T-helper 1 cell treated with Interleukin-12 subunit alpha and Interleukin-12 subunit beta and Interleukin-4 antibody, amounts not matched to agents 30 μg/mL and 1 μg/mL, for 36 hours (primary cell): ENCODE measurements around the gene SRC.
A peak's percentile ranks its signal among the peaks of the same experiment; 100 is the strongest.

Source experiments
- H3K27ac Mint-ChIP-seq: one replicate; pipeline ENCODE4 v1.8.0; 2021; ENCODE audit warnings: mild to moderate bottlenecking, mixed read lengths
- H3K27me3 Mint-ChIP-seq: one replicate; pipeline ENCODE4 v1.8.0; 2021; ENCODE audit warnings: low read depth, mixed read lengths
- H3K36me3 Mint-ChIP-seq: one replicate; pipeline ENCODE4 v1.8.0; 2021; ENCODE audit warnings: low read depth, mixed read lengths
- H3K4me1 Mint-ChIP-seq: one replicate; pipeline ENCODE4 v1.8.0; 2021; ENCODE audit warnings: low read depth, mixed read lengths
- H3K4me3 Mint-ChIP-seq: one replicate; pipeline ENCODE4 v1.8.0; 2021; ENCODE audit warnings: mild to moderate bottlenecking, moderate library complexity, mixed read lengths
- H3K9me3 Mint-ChIP-seq: one replicate; pipeline ENCODE4 v1.8.0; 2021; ENCODE audit warnings: mixed read lengths

Gene SRC

DNA sequence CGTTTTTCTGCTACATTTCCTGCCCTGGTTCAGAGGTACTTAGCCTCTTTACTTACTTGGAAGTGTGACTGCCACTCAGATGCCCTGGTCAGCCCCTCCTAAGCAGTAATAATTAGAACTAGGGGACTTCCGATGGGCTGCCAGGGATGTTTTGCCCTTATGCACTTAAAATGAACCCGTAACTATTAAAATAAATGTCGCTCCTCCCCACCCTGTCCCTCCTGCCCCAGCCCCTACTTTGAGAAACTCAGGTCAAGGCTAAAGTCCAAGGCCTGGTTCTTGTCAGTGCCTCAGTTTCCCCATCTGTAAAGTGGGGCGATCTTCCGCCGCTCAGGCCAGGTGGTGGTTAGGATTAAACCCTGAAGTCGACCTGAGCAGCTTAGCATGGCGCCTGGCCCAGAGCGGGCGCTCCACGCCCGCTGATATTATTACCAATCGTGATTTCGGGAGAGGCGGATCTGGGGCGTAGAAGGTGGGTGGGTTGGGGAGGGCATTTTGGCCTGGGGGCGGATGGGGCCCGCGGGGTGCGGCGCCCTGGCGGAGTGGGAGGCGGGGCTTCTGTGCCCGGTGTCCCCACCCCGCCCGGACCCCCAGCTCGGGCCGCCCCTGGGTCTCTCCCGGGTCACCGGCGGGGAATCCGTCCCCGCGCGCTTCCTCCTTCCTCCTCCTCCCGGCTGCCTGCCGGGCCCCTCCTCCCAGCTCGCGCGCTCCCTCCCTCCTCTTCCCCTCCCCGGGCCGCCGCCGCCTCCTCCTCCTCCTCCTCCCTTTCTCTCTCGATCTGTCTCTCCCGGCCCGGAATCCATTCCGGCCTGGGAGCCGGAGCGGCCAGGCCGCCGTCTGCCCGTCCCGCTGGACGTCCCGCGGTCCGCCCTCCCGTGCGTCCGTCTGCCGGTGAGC lies at the start of gene SRC:
SRC (plus strand) TSS at position 802 of the 897 bp plus-strand sequence. CDS start 38,014 bp downstream, outside the sequence.
- Mint-ChIP-seq H3K4me3 (peak within 1 kb of the TSS; percentile 75), H3K27me3 (no peaks in the 10 kb centered on the region), H3K9me3 (no peaks in the 10 kb centered on the region), H3K36me3 (no peaks in the 10 kb centered on the region), H3K27ac (peak within 1 kb of the TSS; percentile 15), H3K4me1 (peaks cover 19% of the 10 kb centered on the region)

DNA sequence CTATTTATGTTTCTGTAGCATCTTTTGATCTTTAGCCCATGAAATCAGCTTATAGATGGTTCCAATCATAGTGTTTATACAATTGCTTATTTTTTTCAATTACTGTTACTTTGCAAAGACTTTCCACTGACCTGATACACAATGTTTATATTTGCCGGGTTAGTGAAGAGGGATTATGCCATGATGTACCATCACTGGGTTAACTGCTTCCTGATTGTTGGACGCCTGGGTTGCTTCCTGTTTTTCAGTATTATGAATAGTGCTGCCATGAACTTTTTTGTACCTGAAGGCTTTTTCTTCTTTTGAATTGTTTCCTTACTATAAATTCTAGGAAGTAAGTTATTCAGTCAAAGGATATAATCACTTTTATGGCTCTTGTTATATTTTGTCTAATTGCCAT lies 49.6 kb upstream of the SRC start:
- Mint-ChIP-seq H3K4me1 (peaks cover 37% of the 10 kb centered on the region), H3K9me3 (no peaks in the 10 kb centered on the region), H3K4me3 (no peak overlapping the region), H3K27me3 (no peaks in the 10 kb centered on the region), H3K36me3 (peaks cover 37% of the 10 kb centered on the region), H3K27ac (no peak overlapping the region)

DNA sequence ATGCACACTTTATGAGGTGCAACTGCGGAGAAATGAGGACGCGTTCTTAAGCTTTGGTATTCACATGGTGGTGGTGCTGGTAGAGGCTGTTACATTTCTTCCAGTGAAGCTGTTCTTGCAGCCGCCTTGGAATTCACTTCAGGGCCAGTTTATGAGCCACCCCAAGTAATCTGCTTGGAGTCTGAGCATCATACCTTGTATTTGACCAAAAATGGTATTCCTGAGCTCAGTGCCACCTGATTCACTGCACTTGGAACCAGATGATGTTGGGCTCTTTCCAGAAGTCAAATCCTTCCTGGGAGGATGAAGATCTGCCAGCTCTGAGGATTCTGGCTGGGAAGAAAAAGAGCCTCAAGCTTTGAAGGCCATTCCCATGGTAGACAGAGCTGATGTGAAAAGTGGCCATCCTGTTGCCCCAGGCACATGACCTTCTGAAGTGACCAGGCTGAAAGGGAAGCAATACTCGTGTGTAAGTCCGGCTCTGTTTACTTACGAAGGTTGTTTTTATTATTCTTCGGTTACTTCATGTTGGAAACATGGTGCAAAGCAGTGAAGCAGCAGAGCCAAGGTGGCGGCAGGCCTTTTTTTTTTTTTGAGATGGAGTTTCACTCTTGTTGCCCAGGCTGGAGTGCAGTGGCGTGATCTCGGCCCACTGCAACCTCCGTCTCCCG lies 48.7 kb upstream of the SRC start:
- Mint-ChIP-seq H3K27me3 (no peaks in the 10 kb centered on the region), H3K4me1 (peaks cover 36% of the 10 kb centered on the region), H3K9me3 (no peaks in the 10 kb centered on the region), H3K36me3 (peaks cover 42% of the 10 kb centered on the region), H3K27ac (no peak overlapping the region), H3K4me3 (no peak overlapping the region)

DNA sequence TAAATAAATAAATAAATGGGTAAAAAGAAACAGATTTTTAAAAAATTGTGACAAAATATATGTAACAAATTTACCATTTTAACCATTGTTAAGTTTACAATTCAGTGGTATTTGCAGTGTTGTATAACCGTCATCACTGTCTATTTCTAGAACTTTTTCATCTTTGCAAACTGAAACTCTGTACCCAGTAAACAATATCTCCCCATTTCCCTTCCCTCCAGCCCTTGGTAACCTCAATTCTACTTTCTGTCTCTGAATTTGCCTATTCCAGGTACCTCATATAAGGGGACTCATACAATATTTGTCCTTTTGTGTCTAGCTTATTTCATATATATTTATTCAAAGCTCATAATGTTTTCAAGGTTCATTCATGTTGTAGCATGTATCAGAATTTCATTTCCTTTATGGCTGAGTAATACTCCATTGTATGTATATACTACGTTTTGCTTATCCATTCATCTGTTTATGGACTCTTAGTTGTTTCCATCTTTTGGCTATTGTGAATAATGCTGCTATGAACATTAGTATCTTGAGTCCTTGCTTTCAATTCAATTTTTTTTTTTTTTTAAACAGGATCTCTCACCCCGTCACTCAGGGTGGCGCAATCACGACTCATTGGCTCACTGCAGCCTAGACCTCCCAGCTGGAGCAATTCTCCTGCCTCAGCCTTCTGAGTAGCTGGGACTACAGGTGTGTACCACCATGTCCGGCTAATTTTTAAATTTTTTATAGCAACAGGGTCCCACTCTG lies 47.6 kb upstream of the SRC start:
- peak overlapping the region; percentile 42 for H3K27ac Mint-ChIP-seq
- H3K27me3 Mint-ChIP-seq = no peaks in the 10 kb centered on the region
- H3K36me3 Mint-ChIP-seq = peaks cover 38% of the 10 kb centered on the region
- peaks cover 36% of the 10 kb centered on the region for H3K4me1 Mint-ChIP-seq
- H3K4me3 Mint-ChIP-seq = no peak overlapping the region
- H3K9me3 Mint-ChIP-seq = no peaks in the 10 kb centered on the region

DNA sequence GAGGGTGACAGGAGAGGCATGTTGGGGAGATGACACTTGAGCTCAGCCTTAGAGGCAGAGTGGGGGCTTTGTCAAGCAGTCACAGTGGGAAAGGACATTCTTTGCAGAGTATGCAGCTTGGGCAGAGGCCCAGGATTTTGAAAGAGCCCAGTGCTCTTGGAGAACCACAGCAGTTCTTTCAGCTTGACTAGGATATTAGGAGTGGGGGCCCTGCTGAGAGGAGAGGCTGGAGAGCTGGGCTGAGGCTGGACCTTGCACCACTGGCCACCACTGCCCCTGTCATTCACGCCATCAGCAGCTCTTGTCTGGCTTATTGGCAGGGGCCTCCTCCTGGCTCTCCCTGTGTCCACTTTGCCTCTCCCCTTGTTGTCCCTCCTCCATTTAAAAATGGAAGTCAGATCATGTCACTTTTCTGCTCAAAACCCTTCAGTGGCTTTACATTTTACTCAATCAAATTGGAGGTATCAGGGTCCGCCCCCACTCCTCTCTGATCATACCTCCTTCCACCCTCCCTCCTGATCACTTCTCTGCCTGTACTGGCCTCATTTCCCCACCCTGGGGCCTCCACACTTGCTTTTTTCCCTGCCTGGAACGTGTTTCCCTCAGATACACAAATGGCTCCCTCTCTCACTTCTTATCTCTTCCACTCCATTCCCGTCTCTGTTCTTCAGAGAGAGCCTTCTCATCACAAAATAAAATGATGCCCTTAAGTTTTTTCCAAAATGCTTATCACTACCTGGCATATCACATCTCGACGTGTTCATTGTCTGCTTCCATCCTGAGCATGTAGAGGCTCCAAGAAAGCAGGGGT lies 46.0 kb upstream of the SRC start:
- no peak overlapping the region for H3K27ac Mint-ChIP-seq
- peaks cover 24% of the 10 kb centered on the region for H3K4me1 Mint-ChIP-seq
- no peaks in the 10 kb centered on the region for H3K9me3 Mint-ChIP-seq
- H3K36me3 Mint-ChIP-seq = peaks cover 35% of the 10 kb centered on the region
- H3K27me3 Mint-ChIP-seq = no peaks in the 10 kb centered on the region
- H3K4me3 Mint-ChIP-seq = no peak overlapping the region

DNA sequence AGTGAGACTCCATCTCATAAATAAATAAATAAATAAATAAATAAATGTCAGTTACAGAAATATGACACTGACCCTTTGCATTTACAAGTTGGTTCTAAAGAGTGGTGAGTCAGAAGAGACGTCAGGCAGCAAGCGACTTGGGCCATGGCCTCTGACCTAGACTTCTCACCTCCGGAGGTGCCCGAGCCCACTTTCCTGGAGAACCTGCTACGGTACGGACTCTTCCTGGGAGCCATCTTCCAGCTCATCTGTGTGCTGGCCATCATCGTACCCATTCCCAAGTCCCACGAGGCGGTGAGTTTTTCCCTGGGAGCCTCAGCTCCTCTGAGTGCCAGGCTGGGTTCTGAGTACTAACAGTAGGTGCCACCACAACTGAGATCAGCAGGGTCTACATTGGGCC lies 44.8 kb upstream of the SRC start:
- H3K4me1 Mint-ChIP-seq = peaks cover 19% of the 10 kb centered on the region
- no peaks in the 10 kb centered on the region for H3K9me3 Mint-ChIP-seq
- H3K27me3 Mint-ChIP-seq = no peaks in the 10 kb centered on the region
- H3K4me3 Mint-ChIP-seq = no peak overlapping the region
- H3K36me3 Mint-ChIP-seq = peaks cover 35% of the 10 kb centered on the region
- H3K27ac Mint-ChIP-seq = no peak overlapping the region

DNA sequence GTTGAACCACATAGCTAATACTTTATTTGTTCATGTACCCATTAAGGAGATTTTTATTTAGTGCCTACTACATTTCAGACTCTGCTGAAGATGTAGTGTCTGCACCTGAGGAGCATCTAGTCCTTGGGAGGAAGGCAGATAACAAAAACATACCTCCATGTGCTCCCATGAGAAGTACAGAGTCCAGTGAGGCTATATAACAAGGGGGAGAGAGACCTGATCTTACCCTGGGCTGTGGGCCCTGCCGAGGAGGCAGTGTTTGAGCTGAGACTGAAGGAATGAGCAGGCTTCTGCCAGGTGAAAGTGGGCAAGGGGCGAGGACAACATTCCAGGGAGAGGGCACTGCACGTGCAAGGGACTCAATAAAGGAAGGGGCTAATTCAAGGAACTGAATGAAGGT lies 44.4 kb upstream of the SRC start:
- H3K27ac Mint-ChIP-seq = peak overlapping the region; percentile 29
- no peaks in the 10 kb centered on the region for H3K27me3 Mint-ChIP-seq
- H3K4me1 Mint-ChIP-seq = peaks cover 17% of the 10 kb centered on the region
- no peak overlapping the region for H3K4me3 Mint-ChIP-seq
- H3K36me3 Mint-ChIP-seq = peaks cover 36% of the 10 kb centered on the region
- H3K9me3 Mint-ChIP-seq = no peaks in the 10 kb centered on the region

DNA sequence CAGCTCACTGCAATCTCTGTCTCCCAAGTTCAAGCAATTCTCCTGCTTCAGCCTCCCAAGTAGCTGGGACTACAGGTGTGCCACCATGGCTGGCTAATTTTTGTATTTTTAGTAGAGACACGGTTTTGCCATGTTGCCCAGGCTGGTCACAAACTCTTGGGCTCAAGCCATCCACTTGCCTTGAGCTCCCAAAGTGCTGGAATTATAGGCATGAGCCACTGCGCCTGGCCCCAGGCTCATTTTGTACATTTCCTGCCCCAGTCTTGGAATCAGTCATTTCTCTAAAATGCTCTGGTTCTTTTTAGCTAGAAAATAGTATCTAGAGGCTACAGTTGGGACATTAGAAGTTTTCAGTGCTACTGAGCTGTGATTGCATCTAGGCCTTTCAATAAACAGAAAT lies 43.0 kb upstream of the SRC start:
- peaks cover 11% of the 10 kb centered on the region for H3K4me1 Mint-ChIP-seq
- no peaks in the 10 kb centered on the region for H3K9me3 Mint-ChIP-seq
- H3K27ac Mint-ChIP-seq = no peak overlapping the region
- H3K27me3 Mint-ChIP-seq = no peaks in the 10 kb centered on the region
- no peak overlapping the region for H3K4me3 Mint-ChIP-seq
- peaks cover 34% of the 10 kb centered on the region for H3K36me3 Mint-ChIP-seq

DNA sequence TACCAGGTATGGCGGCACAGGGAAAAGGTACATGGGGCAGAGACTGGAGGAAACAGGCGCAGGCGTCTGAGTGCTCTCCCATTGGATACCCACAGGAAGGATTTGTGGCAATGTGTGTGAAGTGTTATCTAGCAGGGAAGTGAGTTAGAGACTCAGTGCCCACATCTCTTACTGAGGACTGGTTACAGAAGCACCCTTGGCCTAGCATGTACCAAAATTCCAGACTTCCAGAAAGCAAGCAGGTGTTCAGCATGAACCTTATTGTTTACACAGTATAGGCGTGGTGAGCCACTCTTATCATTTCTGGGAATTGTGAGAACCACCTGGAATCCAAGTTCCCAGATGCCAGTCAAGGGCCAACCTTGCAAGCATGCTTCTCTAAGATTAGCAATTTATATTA lies 42.3 kb upstream of the SRC start:
- Mint-ChIP-seq H3K9me3 (no peaks in the 10 kb centered on the region), H3K27me3 (no peaks in the 10 kb centered on the region), H3K36me3 (peaks cover 30% of the 10 kb centered on the region), H3K4me3 (no peak overlapping the region), H3K27ac (no peak overlapping the region), H3K4me1 (peaks cover 9% of the 10 kb centered on the region)

DNA sequence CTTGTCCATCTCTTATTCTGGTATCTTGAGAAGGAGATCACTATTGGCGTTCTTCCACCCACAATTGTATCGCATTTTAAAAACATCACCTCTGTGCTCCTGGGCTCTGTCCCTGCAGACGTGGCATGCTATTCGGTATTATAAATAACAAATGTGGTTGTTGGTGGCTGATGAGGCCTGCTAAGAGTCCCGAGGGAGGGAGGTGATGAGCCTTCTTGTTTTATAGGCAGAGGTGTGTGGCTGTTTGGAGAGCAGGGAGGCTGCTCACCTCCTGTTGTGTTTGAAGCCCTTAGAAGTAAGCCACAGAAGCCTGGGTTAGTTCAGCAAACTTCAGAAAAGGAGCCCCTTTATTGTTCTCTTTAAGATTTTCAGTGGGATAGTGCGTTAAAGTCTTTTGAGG lies 40.9 kb upstream of the SRC start:
- Mint-ChIP-seq H3K4me1 (peaks cover 7% of the 10 kb centered on the region), H3K27me3 (no peaks in the 10 kb centered on the region), H3K4me3 (no peak overlapping the region), H3K27ac (no peak overlapping the region), H3K36me3 (peaks cover 26% of the 10 kb centered on the region), H3K9me3 (no peaks in the 10 kb centered on the region)

DNA sequence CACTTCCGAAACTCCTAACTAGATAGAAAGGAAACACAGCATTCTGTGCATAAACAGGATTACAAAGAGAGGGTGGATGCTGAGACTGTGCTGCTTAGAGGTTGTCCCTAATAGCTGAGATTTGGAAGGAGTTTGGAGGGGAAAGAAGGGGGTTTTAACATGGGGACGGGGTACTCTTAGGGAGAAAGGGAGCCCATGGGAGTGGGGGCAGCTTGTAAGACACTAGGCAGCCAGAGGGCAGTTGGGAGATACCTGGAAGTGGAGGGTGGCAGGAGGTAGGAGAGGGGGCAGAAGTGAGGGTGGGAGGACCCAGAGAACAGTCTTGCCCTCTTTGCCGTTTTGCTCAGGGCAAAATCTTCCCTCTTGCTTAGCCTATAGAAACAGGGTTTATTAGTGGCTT lies 40.1 kb upstream of the SRC start:
- H3K27ac Mint-ChIP-seq = no peak overlapping the region
- no peaks in the 10 kb centered on the region for H3K9me3 Mint-ChIP-seq
- H3K36me3 Mint-ChIP-seq = peaks cover 20% of the 10 kb centered on the region
- no peak overlapping the region for H3K4me3 Mint-ChIP-seq
- no peaks in the 10 kb centered on the region for H3K27me3 Mint-ChIP-seq
- peaks cover 7% of the 10 kb centered on the region for H3K4me1 Mint-ChIP-seq

DNA sequence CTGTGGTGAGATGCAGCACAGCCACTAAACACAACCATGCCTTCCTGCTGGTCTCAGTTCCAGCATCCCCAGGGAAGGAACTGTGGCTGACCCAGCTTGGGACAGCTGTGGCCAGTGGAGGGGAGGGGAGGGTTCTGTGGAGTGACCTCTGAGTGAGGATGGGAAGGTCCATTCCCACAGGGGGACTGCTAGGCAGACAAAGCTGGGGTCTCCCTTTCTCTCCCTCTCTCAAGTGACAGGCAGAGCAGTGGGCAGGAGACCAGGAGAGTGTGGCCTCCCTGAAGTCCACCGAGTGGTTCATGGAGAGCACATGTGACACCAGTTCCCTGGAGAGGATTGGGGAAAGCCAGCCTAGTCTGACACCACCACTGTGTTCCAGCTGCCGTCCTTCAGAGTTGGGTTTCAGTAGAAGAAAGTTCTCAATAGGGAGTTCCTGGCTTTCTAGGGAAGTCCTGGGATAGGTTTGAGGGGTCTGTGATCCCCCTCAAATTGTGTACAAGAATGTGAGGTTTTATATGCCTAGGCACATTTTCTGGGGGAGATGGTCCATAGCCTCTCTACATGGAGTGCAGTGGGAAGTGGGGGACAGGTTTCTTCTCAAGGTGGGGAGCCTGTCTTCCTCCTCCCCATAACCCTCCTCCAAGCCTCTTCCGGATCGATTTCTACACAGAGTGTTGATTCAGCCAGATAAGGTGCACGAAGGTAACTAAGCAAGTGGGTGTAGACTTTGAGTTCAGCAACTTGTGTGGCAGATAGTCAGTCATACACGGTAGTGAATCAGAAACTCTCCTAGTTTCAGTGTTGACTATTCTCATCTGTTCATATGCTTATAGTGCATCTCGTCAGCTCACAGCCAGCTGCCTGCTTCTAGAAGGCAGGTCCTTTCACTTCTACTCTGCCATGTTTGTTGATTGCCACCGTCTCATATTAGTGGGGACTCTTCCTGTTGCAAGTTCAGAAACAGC lies 37.6 kb upstream of the SRC start:
- Mint-ChIP-seq H3K4me1 (peaks cover 10% of the 10 kb centered on the region), H3K36me3 (peaks cover 9% of the 10 kb centered on the region), H3K27me3 (no peaks in the 10 kb centered on the region), H3K27ac (peak overlapping the region; percentile 52), H3K4me3 (no peak overlapping the region), H3K9me3 (no peaks in the 10 kb centered on the region)

DNA sequence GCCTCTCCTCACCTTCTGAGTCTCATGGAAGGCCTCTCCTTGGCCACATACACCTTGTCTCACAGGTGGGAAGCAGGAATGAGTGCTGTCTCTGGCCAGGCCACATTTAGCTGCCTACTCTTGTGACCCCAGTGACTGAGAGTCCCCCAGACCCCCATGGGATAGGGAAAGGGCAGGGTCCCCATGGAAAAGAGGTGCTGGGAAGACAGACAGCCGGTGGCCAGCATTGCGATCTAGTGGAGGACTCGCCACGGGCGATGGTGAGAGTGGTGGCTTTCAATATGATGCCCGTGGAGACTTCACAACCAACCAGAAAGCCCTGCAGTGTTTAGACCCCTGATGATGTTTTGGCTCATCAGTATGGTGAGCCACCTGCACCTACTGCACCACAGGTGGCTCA lies 36.6 kb upstream of the SRC start:
- no peaks in the 10 kb centered on the region for H3K9me3 Mint-ChIP-seq
- H3K4me1 Mint-ChIP-seq = peaks cover 16% of the 10 kb centered on the region
- H3K27me3 Mint-ChIP-seq = no peaks in the 10 kb centered on the region
- H3K36me3 Mint-ChIP-seq = peaks cover 9% of the 10 kb centered on the region
- no peak overlapping the region for H3K4me3 Mint-ChIP-seq
- peak overlapping the region; percentile 52 for H3K27ac Mint-ChIP-seq
